Adrenal gland (tissue), 5 donors: ENCODE data around the gene SVOP.
A peak's percentile ranks its signal among the peaks of the same experiment; 100 is the strongest.

Experiments used
- CTCF ChIP-seq, 6 experiments: fragments of 450-650 bp in 4 of 6; fragments of 200-600 bp in 2 of 6; sonication (generic) in 1 of 6; IDR thresholded peaks; 1 replicate in 5 of 6; 2 replicates in 1 of 6; pipeline versions ENCODE4 v1.5.1 to v1.8.0; 2016 to 2021; ENCODE audit warnings: antibody characterized with exemption in 6 of 6, mild to moderate bottlenecking in 2 of 6, moderate library complexity in 1 of 6
- POLR2A ChIP-seq, 2 donors: fragments of 450-650 bp; IDR thresholded peaks; one replicate each; pipeline ENCODE4 v1.6.1; 2017; ENCODE audit warnings: antibody characterized with exemption in 2 of 2, mild to moderate bottlenecking in 2 of 2, moderate library complexity in 1 of 2
- donor health status: DM: no; HTN: no; CAD: no.

- TF ChIP-seq CTCF (IDR thresholded peaks at IDR 0.05) (no peak), POLR2A (IDR thresholded peaks at IDR 0.05) (peak in 1 of 2 donors; percentile 54)
Measured at GRCh38 chr12:109053382-109054123, 32.7 kb upstream of the SVOP start.
